Measurements from ENCODE around the gene WDR76.

DNA sequence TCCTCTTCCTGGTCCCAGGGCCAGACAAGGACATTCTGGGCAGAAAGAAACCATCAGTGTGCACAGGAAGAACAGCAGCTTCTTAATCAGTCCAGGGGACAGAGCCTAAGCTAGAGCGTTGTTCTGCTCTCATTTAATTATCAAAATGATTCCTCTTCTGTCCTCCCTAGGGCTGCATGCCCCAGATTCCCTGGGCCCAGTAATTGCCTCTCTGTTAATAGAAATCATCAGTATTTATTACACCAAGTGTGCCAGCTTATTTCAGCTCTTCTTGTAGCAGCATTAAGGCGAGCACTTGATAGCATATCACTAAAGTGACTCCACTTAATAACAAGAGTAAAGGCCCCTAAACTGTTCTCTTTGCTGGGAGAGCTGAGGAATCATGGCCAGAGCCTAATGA lies 72.1 kb downstream of the WDR76 start:
- no peak for TF ChIP-seq CTCF (IDR thresholded peaks at IDR 0.05)
- no peak for TF ChIP-seq POLR2A (IDR thresholded peaks at IDR 0.05)

All from Peyer's patch (tissue), 4 donors.